OCI-LY7 (cell line): ENCODE results near the gene ZBTB20. TPM values are rescaled to one million over a fixed set of nuclear protein-coding genes. Genes with fewer than 3 reads are reported as not detected.

Source experiments
- BruUV-seq: library from RNA; stranded (reverse); fragments of 400-500 nt; replicated peaks from 2 replicates; lab custom pipeline; 2021; lab: Mats Ljungman, UMichigan
- CTCF ChIA-PET: fragments of 300-600 bp; sonication (Branson Sonifier 250); formaldehyde crosslinking; loops from one replicate; lab custom pipeline; 2022; ENCODE audit warnings: antibody characterized with exemption; ENCODE audit not compliant: unreplicated experiment; lab: Charles Lee
- POLR2A ChIA-PET: fragments of 300-600 bp; sonication (Branson Sonifier 250); formaldehyde crosslinking; loops from one replicate; lab custom pipeline; 2022; ENCODE audit warnings: antibody characterized with exemption; lab: Charles Lee
- DNase-seq: peaks from one replicate; pipeline ENCODE4 v3.0.0-alpha.2; 2015; ENCODE audit warnings: low spot score
- H2AFZ ChIP-seq: fragments of 200-600 bp; sonication (generic), shearing (Covaris generic); 2 replicates; pipeline ENCODE4 v1.6.1; 2014; ENCODE audit warnings: mild to moderate bottlenecking, antibody characterized with exemption, low read length, moderate library complexity
- H3K27ac ChIP-seq: fragments of 200-600 bp; sonication (generic); 2 replicates; pipeline ENCODE4 v1.5.1; 2014; ENCODE audit warnings: mixed run types, low read depth, mild to moderate bottlenecking, moderate library complexity, low read length, inconsistent platforms; ENCODE audit not compliant: poor library complexity, severe bottlenecking
- H3K36me3 ChIP-seq: fragments of 200-600 bp; sonication (generic); 2 replicates; pipeline ENCODE4 v1.6.1; 2014; ENCODE audit warnings: mild to moderate bottlenecking, antibody characterized with exemption, low read length, moderate library complexity, mixed read lengths; ENCODE audit not compliant: insufficient read depth
- H3K4me1 ChIP-seq: fragments of 200-600 bp; sonication (generic); 2 replicates; pipeline ENCODE4 v1.5.1; 2014; ENCODE audit warnings: mild to moderate bottlenecking, low read length; ENCODE audit not compliant: insufficient read depth, poor library complexity, severe bottlenecking
- H3K4me2 ChIP-seq: fragments of 200-600 bp; sonication (generic); 2 replicates; pipeline ENCODE4 v1.6.1; 2014; ENCODE audit warnings: mild to moderate bottlenecking, low read length
- H3K4me3 ChIP-seq: fragments of 200-600 bp; sonication (generic); 2 replicates; pipeline ENCODE4 v1.5.1; 2014; ENCODE audit warnings: mild to moderate bottlenecking, low read depth, low read length; ENCODE audit not compliant: poor library complexity, severe bottlenecking
- H3K79me2 ChIP-seq: fragments of 200-600 bp; sonication (generic); 2 replicates; pipeline ENCODE4 v1.6.1; 2016; ENCODE audit warnings: low read depth, mild to moderate bottlenecking, low read length, moderate library complexity, mixed read lengths; ENCODE audit not compliant: insufficient read depth
- H3K9me2 ChIP-seq: fragments of 200-600 bp; sonication (generic); 2 replicates; pipeline ENCODE4 v1.6.1; 2016; ENCODE audit warnings: mild to moderate bottlenecking, low read length, mixed read lengths; ENCODE audit not compliant: insufficient read depth
- H3K9me3 ChIP-seq: fragments of 200-600 bp; sonication (generic); 2 replicates; pipeline ENCODE4 v1.6.1; 2014; ENCODE audit warnings: mild to moderate bottlenecking, mixed run types, low read length, mixed read lengths
- H4K20me1 ChIP-seq: fragments of 200-600 bp; sonication (generic); 2 replicates; pipeline ENCODE4 v1.6.1; 2014; ENCODE audit warnings: mild to moderate bottlenecking, antibody characterized with exemption, low read length, moderate library complexity, mixed read lengths; ENCODE audit not compliant: insufficient read depth
- EZH2phosphoT487 ChIP-seq: fragments of 200-600 bp; sonication (generic); IDR thresholded peaks from 2 replicates; pipeline ENCODE4 v1.6.1; 2018; ENCODE audit warnings: low read depth, borderline replicate concordance, mild to moderate bottlenecking, mixed run types, antibody characterized with exemption, low read length, moderate library complexity, mixed read lengths
- intact Hi-C: fragments of 100-400 bp; cut with micrococcal nuclease; formaldehyde crosslinking; loops from one replicate; pipeline ENCODE4 v1.10.0; 2022; ENCODE audit not compliant: unreplicated experiment
- total RNA-seq, 2 experiments: library from RNA; depleted of rRNA in 1 of 2; stranded (reverse); fragments of >200 nt in 1 of 2; shearing (Covaris generic) in 1 of 2; gene quantifications; 2 replicates each; pipeline ENCODE4 v1.2.3, GENCODE V29; 2014 to 2022
- TF ChIP-seq, protein P1 (sequence below): fragments of 200-600 bp; sonication (generic); conservative IDR thresholded peaks from 2 replicates; pipeline ENCODE4 v1.5.1; 2014; ENCODE audit warnings: mild to moderate bottlenecking, antibody characterized with exemption, low read length, moderate library complexity, mixed read lengths

Gene ZBTB20
- total RNA-seq, 2 experiments from 2014 or later, result 5.5 to 11.8 TPM

DNA sequence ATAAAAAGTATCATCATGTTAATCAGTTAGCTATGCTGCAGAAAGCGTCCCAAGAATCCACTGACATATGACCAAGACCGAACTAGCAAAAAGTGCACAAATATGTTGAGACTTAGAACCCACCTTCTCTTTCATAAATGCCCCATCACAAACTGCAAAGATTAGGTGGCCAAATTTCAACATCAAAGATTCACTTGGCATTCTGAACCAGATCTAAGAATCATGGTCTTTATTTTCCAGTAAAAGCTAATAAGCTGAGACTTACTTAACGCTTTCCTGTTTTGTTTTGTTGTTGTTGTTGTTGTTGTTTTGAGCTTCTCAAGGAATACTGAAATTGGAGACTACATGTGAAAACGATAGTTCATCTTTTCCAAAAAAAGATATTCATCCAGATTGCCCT is 62.4 kb downstream of the ZBTB20 start:
- Histone ChIP-seq H3K4me1 (no peaks in the 10 kb centered on the region), H3K9me2 (no peaks in the 10 kb centered on the region), H3K79me2 (no peaks in the 10 kb centered on the region), H3K36me3 (no peaks in the 10 kb centered on the region), H3K4me2 (no peak overlapping the region), H4K20me1 (no peaks in the 10 kb centered on the region), H3K4me3 (no peak overlapping the region), H2AFZ (no peak overlapping the region), H3K27ac (no peak overlapping the region), H3K9me3 (no peaks in the 10 kb centered on the region)
- no TSS peak for BruUV-seq
- no peak for DNase-seq
- ChIA-PET CTCF (no interaction called here), POLR2A (no interaction called here)
- TF ChIP-seq, protein P1, sequence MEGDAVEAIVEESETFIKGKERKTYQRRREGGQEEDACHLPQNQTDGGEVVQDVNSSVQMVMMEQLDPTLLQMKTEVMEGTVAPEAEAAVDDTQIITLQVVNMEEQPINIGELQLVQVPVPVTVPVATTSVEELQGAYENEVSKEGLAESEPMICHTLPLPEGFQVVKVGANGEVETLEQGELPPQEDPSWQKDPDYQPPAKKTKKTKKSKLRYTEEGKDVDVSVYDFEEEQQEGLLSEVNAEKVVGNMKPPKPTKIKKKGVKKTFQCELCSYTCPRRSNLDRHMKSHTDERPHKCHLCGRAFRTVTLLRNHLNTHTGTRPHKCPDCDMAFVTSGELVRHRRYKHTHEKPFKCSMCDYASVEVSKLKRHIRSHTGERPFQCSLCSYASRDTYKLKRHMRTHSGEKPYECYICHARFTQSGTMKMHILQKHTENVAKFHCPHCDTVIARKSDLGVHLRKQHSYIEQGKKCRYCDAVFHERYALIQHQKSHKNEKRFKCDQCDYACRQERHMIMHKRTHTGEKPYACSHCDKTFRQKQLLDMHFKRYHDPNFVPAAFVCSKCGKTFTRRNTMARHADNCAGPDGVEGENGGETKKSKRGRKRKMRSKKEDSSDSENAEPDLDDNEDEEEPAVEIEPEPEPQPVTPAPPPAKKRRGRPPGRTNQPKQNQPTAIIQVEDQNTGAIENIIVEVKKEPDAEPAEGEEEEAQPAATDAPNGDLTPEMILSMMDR, result no peak
- no peak for TF ChIP-seq EZH2phosphoT487
- intact Hi-C loops, result no loop called here

DNA sequence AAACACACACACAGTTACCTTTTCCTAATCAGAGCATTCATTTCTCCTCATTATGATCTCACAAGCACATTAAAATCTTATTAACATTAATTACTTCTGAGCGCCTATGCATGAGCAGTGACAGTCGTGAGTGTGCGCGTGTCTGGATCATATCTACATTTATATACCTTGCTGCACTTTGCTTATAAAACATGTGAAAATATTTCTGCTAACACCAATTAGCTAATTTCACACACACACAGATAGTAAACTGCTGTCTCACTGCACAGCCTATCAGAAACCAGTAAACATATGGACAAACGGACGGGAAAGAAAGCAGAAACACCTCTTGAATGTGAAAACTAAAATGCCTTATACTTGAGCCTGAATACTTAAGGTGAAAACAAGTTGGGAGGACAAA is 64.8 kb downstream of the ZBTB20 start:
- H3K4me3 ChIP-seq, result no peak overlapping the region
- POLR2A ChIA-PET, result no interaction called here
- TF ChIP-seq, protein P1, result no peak
- TF ChIP-seq EZH2phosphoT487, result no peak
- no peak overlapping the region for H3K4me2 ChIP-seq
- no peaks in the 10 kb centered on the region for H3K4me1 ChIP-seq
- H3K9me2 ChIP-seq, result no peaks in the 10 kb centered on the region
- no peaks in the 10 kb centered on the region for H3K9me3 ChIP-seq
- CTCF ChIA-PET, result no interaction called here
- no peak overlapping the region for H3K27ac ChIP-seq
- no peak for DNase-seq
- intact Hi-C loops, result no loop called here
- BruUV-seq, result no TSS peak
- no peaks in the 10 kb centered on the region for H3K79me2 ChIP-seq
- no peak overlapping the region for H2AFZ ChIP-seq
- no peaks in the 10 kb centered on the region for H3K36me3 ChIP-seq
- no peaks in the 10 kb centered on the region for H4K20me1 ChIP-seq

DNA sequence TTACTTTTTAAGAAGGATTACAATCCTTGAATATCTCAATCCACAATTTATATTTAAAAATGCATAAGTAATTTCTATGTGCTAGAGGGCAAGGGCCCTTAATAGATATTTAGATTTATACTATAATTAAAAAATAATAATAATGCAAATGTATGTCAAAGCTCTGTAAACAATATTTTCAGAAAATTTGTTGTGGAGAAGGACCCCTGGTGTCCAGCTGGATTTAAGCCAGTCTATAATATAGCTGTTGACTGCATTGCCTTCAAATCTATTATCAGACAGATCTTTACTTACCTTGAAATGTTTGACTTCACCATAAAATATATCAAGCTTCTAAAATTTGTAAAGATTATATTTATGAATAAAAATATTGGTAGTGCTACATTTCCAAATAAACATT is 65.6 kb downstream of the ZBTB20 start:
- Histone ChIP-seq H3K79me2 (no peaks in the 10 kb centered on the region), H3K4me2 (no peak overlapping the region), H3K9me3 (no peaks in the 10 kb centered on the region), H3K4me1 (no peaks in the 10 kb centered on the region), H3K9me2 (no peaks in the 10 kb centered on the region), H4K20me1 (no peaks in the 10 kb centered on the region), H3K4me3 (no peak overlapping the region), H3K27ac (no peak overlapping the region), H3K36me3 (no peaks in the 10 kb centered on the region), H2AFZ (no peak overlapping the region)
- ChIA-PET CTCF (no interaction called here), POLR2A (interaction anchor here (0.6 to 0.8 kb wide), 2 partner anchors 73 to 114 kb away, joined by 3 to 4 read pairs; no protein-coding TSS in a partner anchor)
- intact Hi-C loops, result no loop called here
- TF ChIP-seq, protein P1, result no peak
- TF ChIP-seq EZH2phosphoT487, result no peak
- DNase-seq, result no peak
- no TSS peak for BruUV-seq
